GM21786 (cell line): ENCODE measurements around the gene LYRM1.
"Not testable (repeated sequence)": the region's sequence is repeated elsewhere in the genome, so short reads cannot be mapped to it uniquely, and the experiment has no call there.

Source experiments
- ATAC-seq: cut with Tn5 transposase; IDR thresholded peaks from one replicate; pipeline ENCODE4 v1.9.1; 2021; ENCODE audit not compliant: unreplicated experiment

The LYRM1 gene

DNA sequence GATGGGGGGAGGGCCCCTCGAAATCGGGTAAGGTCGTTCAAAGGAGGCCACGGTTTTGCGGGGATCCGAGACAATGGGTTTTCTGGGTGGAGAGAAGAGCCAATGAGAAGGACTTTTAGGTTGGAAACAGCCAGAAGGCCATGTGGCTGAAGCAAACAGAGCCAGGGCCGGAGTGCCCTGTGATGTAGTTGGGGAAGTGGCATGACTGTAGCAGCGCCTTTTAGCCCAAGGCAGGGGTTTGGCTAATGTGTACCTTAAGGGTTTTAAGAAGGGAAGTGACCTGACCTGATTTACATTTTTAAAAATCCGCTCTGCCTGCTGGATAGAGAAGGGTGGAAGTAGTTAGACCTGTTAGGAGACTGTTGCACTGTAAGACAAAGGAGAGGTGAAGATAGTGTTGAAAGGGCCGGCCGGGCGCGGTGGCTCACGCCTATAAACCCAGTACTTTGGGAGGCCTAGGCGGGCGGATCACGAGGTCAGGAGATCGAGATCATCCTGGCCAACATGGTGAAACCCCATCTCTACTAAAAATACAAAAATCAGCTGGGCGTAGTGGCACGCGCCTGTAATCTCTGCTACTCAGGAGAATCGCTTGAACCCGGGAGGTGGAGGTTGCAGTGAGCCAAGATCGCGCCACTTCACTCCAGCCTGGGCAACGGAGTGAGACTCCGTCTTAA is 1.0 kb downstream of the LYRM1 start:
- ATAC-seq: peak; percentile 42

DNA sequence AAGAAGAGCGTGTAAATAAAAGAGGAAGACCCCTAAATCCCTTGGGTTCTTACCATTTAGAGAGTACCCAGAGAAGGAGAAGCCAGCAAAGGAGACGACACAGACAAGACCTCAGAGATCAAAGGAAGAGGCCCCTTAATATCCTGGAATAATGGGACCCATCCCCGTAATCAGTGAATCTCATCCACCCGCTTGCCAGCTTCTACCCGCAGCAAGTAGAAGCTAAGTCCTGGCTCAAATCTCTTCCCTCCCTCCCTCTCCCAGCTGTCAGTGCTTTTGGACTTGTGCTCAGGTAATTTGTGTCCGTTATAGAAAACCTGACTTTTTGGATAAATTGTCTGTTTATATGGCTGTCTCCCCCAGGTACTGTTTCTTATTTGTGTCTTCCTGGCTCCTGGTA is 1.9 kb downstream of the LYRM1 start:
- ATAC-seq: no peak

GRCh38 chr16:20903116-20903898 is 2.7 kb downstream of the LYRM1 start:
- ATAC-seq: no peak

DNA sequence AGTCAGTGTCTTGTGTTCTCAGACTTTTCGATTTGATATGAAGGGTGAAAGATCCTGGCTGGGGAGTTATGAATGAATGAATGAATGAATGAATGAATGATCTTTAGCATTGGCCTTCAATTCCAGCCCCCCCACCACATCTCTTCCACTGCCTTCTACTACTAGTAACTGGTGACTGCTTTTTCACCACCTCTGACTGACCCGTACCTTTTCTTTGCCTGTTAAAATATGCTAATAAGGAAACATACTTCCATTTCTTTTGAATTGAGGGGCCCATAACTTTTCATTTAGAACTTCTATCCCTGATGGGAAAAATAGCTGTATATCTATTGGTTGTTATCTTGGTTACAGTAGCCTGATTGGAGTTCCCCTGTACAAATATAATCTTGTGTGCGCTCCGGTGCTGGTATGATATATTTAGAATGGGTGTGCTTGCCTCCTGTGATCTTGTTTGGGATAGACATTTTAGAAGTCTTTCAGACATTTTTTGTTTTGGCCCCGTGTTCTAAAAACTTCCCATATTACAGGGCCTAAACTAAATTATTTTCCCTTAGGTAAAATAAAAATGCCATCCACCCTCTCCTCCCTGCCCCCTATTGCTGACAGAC is 3.4 kb downstream of the LYRM1 start:
- no peak for ATAC-seq

DNA sequence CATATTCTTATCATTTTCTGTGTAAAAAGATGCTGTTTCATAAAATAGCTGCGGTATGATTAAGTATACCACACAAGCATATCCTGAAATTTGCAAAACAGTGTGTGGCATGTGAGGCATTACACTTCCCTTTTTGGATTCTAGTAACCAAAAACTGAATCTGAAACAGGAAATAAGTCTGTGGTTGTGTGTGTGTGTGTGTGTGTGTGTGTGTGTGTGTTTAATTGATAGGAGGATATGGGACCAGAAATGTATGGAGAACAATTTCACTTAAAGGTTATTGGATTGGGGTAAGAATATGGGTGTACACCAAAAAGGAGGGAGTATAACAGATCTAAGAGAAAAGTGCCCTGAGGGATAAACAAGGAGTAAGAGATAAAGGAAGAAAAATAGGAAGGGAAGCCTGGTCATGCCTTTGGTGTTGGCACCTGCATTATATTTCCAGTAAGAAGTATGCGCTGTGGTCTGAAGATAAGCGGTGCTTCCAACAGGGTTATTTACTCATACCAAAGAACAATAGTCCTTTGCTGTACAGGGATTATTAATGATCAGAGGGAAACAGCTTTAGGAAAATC is 4.0 kb downstream of the LYRM1 start:
- ATAC-seq: no peak

DNA sequence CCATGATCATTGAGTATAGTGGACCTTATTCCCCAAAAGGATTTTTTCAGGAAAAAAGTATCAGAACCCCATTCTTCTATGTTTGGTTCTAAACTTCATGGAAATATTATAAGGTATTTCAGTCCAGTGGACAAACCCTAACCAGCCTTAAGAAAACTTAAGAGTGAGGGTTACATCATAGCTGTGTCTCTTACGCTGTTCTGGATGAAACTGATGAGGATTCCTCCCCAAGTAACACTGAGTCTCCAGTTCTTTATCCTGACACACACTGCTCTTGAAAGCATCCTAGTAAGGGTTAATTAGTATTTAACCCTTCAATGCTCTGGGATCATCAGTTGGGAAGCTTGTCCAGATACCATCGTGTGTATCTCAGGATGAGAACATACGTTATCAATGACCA is 5.0 kb downstream of the LYRM1 start:
- ATAC-seq: no peak

DNA sequence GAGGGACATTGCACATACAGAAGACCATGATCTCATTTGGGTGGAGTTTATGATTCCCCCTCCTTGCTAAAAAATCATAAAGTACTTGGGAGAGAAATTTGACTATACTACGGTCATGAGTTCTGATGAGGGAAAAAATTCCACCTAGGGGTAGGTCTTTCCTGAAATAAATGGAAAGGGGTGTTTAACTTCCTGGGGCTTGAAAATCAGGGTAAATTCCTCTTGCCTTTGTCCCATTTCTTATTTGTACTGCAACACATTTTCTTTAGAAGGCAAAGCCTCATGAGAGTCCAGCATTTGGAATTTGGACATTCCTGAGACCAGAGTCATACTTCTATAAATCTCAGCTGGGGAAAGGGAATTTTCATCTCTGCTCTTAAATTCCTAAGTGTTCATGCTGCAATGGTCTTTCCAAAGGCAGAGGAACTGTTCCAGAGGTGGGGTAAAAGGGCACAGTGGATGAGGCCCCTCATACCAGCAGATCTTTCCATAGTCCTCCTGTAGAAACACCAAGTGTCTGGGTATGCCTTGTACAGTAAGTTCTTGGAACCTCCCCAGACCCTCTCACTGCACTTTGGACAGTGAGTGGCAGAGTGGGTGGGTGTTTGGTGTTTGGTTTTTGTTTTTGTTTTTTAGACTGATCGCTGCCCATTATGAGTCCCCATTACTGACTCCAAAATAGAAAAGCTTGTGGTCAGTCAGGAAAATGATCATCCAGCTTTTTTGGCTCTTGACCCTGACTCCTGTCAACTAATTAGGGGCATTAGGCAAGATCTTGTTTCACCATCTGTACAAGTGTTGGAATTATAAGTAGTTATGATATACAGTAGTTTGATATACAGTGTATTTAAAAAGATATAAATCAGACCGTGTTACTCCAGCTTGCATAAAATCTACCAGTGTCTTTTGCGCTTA is 6.0 kb downstream of the LYRM1 start:
- ATAC-seq: no peak

DNA sequence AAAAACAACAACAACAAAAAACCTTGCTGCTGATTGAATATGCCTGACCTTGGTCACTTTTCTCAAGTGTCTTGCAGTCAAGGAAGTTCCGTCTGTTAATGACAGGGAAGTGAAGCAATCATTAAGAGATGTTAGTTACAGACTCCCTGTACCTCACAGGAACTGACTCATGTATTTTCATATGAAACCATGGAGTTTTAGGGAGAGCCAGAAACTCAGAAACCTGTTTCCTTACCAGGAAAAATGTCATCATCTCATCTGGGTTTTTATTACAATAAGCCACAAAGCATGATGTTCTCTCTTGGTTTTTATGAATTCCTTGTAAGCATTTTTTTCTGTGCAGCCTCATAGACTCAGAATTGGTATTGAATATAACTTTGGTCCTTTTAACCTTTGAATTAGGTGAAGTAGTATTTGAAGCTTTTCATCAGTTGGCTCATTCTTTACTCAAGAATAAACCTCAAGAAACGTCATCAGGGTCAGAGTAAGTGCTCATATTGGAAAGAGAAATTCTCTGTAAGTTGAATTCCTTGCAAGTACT is 10.3 kb downstream of the LYRM1 start:
- ATAC-seq: no peak

DNA sequence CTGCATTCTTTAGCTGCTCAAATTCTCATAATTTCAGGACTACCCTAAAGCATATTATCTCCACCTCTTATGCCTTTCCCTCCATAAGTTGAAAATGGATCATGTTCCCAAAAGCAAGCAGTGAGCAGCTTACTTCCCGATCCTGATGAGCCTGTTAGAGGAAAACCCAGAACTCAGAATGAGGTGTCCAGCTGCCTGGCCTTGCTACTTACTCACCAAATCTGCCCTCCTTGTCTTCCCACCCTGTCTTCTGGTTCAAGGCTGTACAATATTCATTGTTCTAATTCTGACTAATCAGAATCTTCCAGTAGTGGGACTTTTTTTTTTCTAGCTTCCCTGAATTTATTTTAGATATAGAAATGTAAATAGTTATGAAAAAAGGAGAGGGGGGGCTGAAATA is 10.8 kb downstream of the LYRM1 start:
- no peak for ATAC-seq

DNA sequence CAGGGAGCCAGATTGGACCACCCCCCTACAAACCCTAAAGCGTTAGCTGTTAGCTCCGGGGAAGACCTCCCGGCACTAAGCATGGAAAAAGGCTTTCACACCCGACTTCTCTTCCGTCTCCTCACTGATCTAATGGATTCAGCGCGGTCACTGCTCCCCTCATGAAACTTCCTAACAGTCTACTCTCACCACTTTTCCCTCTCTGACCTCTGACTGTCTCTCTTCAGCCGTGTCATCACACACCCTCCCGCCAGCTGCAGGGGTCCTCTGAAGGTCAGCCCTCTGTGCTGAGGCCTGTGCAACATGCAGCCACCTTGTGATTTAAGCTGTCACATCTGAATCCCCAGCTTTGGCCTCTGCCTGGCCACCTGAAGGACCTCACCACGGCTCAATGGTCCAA is 15.7 kb downstream of the LYRM1 start:
- ATAC-seq: no peak

DNA sequence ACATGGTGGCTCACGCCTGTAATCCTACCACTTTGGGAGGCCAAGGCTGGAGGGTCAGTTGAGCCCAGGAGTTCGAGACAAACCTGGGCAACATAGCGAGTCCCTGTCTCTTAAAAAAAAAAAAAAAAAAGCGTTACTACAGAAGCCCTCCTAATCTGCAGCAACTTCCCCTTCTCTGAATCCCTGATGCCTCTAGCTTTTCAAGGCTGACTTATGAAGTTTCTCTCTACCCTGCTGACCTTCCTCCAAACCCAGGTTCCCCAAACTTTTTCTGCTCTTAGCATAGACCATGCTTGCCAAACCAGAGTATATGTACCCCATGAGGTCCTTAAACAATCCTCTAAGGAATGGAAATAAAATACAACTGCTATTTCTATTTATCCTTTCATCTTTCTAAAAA is 16.4 kb downstream of the LYRM1 start:
- no peak for ATAC-seq

DNA sequence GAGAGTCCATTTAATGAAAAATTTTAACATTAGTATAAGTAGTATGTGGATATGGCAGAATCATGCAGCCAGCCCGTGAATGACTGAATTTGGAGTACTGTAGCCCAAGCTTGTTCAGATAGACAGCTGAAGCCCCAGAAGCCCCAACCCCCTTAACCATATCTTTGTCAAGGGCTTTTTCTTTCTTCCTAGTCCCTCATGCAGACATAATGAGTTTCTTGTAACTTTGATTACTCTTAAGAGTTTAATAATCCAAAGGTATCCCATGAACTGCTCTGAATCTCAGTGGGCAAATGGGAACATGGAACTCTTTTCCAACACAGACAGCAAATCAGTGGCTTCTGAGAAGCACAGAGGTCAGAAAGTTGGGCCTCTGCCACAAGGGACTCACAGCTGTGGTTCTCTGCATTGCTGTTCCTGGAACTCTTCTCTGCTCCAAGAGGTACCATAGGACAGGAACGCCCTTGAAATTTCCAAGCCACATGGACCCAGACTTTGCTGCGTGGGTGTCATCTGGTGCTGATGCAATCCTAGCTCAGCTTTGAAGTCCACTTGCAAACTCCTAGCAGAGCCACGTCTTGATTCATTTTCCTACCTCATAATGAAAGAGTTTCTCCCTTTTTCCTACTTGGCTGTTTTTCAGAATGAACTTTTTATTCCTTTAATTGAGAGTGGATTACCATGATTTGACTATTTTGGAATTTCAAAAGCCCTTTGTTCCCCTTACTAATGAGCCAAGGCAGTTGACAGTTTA is 18.1 kb downstream of the LYRM1 start:
- no peak for ATAC-seq

DNA sequence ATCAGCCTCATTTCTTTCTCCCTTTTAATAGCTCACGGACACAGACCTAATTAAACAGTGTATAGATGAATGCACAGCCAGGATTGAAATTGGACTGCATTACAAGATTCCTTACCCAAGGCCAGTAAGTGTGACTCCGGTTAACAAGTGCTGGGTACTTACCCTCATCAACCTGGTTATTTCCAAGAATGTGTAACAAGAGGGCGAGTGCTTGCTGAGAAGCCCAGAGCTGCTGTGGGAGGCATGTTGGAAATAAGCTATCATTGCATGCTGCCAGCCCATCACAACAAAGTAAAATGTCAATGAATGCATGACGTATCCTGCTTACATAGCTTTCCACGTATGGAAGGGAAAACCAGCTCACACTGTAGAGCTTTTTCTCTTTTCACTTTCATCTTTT is 19.5 kb downstream of the LYRM1 start:
- ATAC-seq: no peak

DNA sequence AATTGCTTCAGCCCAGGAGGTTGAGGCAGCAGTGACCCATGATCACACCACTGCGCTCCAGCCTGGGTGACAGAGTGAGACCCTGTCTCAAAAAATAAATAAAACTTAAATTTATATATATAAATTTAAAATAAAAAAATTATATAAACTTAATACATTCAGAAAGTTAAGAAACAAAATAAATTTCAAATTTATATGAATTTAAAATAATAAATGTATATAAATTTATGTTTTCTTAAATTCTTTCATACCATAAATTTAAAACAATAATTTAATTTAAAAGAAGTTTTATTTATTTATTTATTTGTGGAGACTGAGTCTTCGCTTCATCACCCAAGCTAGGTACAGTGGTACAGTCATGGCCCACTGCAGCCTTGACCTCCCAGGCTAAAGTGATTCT is 20.2 kb downstream of the LYRM1 start:
- ATAC-seq: no peak

- ATAC-seq: no peak
Observed at GRCh38 chr16:20923876-20924275, 23.3 kb downstream of the LYRM1 start.

DNA sequence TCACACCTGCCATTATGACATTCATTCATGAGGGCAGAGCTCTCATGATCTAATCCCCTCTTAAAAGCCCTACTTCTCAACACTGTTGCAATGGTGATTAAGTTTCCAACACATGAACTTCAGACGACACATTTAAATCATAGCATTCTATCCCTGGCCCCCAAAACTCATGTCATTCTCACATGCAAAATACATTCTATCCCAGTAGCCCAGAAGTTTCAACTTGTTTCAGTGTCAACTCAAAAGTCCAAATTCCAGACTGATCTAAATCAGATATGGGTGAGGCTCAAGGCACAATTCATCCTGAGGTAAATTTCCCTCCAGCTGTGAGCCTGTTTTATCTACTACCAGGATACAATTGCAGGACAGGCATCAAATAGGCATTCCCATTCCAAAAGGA is 25.2 kb downstream of the LYRM1 start:
- no peak for ATAC-seq

- ATAC-seq: no peak
Observed at GRCh38 chr16:20928774-20929411, 28.3 kb downstream of the LYRM1 start.

DNA sequence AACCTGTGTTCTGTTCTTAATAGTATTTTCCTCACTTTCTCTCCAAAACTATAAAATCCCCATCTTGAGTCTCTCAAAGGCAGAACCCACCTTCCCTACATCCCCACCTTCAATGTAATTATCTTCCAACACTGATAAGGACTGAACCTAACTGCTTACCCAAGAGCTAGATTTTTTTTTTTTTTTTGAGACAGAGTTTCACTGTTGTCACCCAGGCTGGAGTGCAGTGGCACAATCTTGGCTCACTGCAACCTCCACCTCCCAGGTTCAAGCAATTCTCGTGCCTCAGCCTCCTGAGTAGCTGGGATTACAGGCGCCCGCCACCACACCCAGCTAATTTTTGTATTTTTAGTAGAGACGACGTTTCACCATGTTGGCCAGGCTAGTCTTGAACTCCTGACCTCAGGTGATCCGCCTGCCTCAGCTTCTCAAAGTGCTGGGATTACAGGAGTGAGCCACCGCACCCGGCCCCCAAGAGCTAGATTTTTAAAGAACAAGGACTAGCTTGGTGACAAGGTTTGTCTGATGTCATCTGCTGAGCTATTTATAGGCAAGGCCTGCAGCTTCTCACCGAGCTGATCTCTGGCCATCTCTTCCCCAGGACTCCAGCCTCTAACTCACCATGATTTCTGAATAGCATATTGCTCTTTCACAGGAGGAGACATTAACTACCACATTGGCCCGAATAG is 29.2 kb downstream of the LYRM1 start:
- not testable (repeated sequence) for ATAC-seq

DNA sequence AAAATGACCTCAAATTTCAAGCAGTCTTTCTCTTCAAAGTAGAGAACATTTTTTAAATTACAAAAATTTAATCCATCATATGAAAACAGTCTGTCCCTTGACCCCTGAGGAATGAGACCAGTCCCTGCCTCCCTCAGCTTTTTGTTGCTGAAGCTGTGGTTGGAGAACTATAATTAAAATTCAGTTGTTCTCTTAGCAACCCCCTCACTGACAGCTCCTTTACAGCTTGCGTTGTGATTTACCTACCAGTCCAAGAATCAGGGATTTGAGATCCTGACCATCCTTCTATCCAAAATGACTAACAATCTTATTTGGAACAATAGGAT is 29.8 kb downstream of the LYRM1 start:
- no peak for ATAC-seq
